ENCODE data around the gene BEX2.

GRCh38 chrX:103356130-103356798 lies 45.5 kb upstream of the BEX2 start, which contains the start of gene TCEAL9:
- TF ChIP-seq CTCF (IDR thresholded peaks at IDR 0.05) (no peak), ZFX (IDR thresholded peaks at IDR 0.05; ENCODE audit: borderline replicate concordance) (no peak)

Data from 22Rv1 (cell line).